A549 (cell line): ENCODE results near the gene F12. TPM values are rescaled to one million over a fixed set of nuclear protein-coding genes. Genes with fewer than 3 reads are reported as not detected.

Source experiments
- ATAC-seq, 2 experiments: fragments of 200-7000 bp in 1 of 2; fragments of >200 bp in 1 of 2; cut with Nextera tagmentation in 1 of 2; cut with Tn5 transposase in 1 of 2; 3 replicates each; pipeline versions ENCODE4 v1.8.0 to v1.9.1; 2018 to 2020; ENCODE audit warnings: mild to moderate bottlenecking in 1 of 2, moderate library complexity in 1 of 2
- CTCF ChIA-PET: fragments of 300-600 bp; sonication (Branson Sonifier 250); formaldehyde crosslinking; extraction: SDS; loops from one replicate; lab custom pipeline; 2021; ENCODE audit warnings: antibody characterized with exemption, inconsistent platforms; lab: Yijun Ruan, JAX
- POLR2A ChIA-PET: fragments of 350-600 bp; formaldehyde crosslinking; extraction: SDS; loops from one replicate; lab custom pipeline; 2021; ENCODE audit warnings: antibody characterized with exemption, inconsistent platforms; lab: Yijun Ruan, JAX
- DNase-seq, 2 experiments: peaks; one replicate each; pipeline versions ENCODE4 v3.0.0 to v3.0.0-alpha.2; 2011 to 2016; ENCODE audit warnings: low read depth in 1 of 2, low spot score in 1 of 2
- FAIRE-seq: peaks from 2 replicates; lab custom pipeline; 2011; peaks lifted over from hg19 to GRCh38; lab: Jason Lieb, UNC
- H3K27ac ChIP-seq, 2 experiments: fragments of >200 bp; sonication (Bioruptor Twin); formaldehyde crosslinking; 3 replicates each; pipeline ENCODE4 v1.5.1; 2016 to 2017
- H3K4me1 ChIP-seq: fragments of >200 bp; sonication (Bioruptor Twin); formaldehyde crosslinking; 3 replicates; pipeline ENCODE4 v1.6.1; 2016
- H3K4me2 ChIP-seq: fragments of >200 bp; sonication (Bioruptor Twin); formaldehyde crosslinking; 3 replicates; pipeline ENCODE4 v1.6.1; 2016
- H3K4me3 ChIP-seq: fragments of >200 bp; sonication (Bioruptor Twin); formaldehyde crosslinking; 3 replicates; pipeline ENCODE4 v1.5.1; 2016
- H3K9me3 ChIP-seq: fragments of >200 bp; sonication (Bioruptor Twin); formaldehyde crosslinking; 3 replicates; pipeline ENCODE4 v1.6.1; 2016
- EP300 ChIP-seq, 2 experiments: fragments of >200 bp; sonication (Bioruptor Twin); formaldehyde crosslinking; IDR thresholded peaks; 2 replicates in 1 of 2; 3 replicates in 1 of 2; pipeline ENCODE4 v1.6.1; 2016 to 2017
- FOSB ChIP-seq: fragments of 250-450 bp; sonication (Bioruptor Pico); IDR thresholded peaks from 2 replicates; pipeline ENCODE4 v1.5.0; 2020; ENCODE audit warnings: mild to moderate bottlenecking, moderate library complexity
- FOSL2 ChIP-seq, 2 experiments: fragments of 450-650 bp in 1 of 2; fragments of >200 bp in 1 of 2; sonication (Bioruptor Twin) in 1 of 2; formaldehyde crosslinking; IDR thresholded peaks; 2 replicates each; pipeline versions ENCODE4 v1.5.0 to v1.6.1; 2016 to 2020; ENCODE audit warnings: mild to moderate bottlenecking in 1 of 2, moderate library complexity in 1 of 2
- GATA3 ChIP-seq: IDR thresholded peaks from 2 replicates; pipeline ENCODE4 v1.6.1; 2012; ENCODE audit warnings: borderline replicate concordance
- HDAC2 ChIP-seq: fragments of 200-600 bp; sonication (generic); IDR thresholded peaks from 2 replicates; pipeline ENCODE4 v1.6.1; 2016
- HEYL ChIP-seq: fragments of 250-450 bp; sonication (Bioruptor Pico); IDR thresholded peaks from 2 replicates; pipeline ENCODE4 v1.8.0; 2021; ENCODE audit warnings: mild to moderate bottlenecking, moderate library complexity
- HOXB13 ChIP-seq: fragments of 250-450 bp; sonication (Bioruptor Pico); IDR thresholded peaks from 2 replicates; pipeline ENCODE4 v1.5.0; 2020; ENCODE audit warnings: low read depth, mild to moderate bottlenecking, moderate library complexity
- JUN ChIP-seq, 2 experiments: fragments of >200 bp; sonication (Bioruptor Twin); formaldehyde crosslinking; IDR thresholded peaks; 2 replicates in 1 of 2; 3 replicates in 1 of 2; pipeline ENCODE4 v1.6.1; 2016 to 2017
- MAZ ChIP-seq: fragments of 150-350 bp; IDR thresholded peaks from 2 replicates; pipeline ENCODE4 v1.6.1; 2014; ENCODE audit warnings: antibody characterized with exemption, low read depth, low read length, borderline replicate concordance
- MYC ChIP-seq: IDR thresholded peaks from 2 replicates; pipeline ENCODE4 v1.6.1; 2012; ENCODE audit warnings: mild to moderate bottlenecking, inconsistent platforms, low read length, improper control_type of control experiment, borderline replicate concordance
- NFE2L2 ChIP-seq: fragments of 150-350 bp; conservative IDR thresholded peaks from 2 replicates; pipeline ENCODE4 v1.6.1; 2014; ENCODE audit warnings: low read length
- NPAS2 ChIP-seq: fragments of 250-450 bp; sonication (Bioruptor Pico); IDR thresholded peaks from 2 replicates; pipeline ENCODE4 v1.8.0; 2022; ENCODE audit warnings: mild to moderate bottlenecking, moderate library complexity, borderline replicate concordance
- NR3C1 ChIP-seq: fragments of >200 bp; sonication (Bioruptor Twin); formaldehyde crosslinking; IDR thresholded peaks from 3 replicates; pipeline ENCODE4 v1.6.1; 2017
- POLR2A ChIP-seq: IDR thresholded peaks from 2 replicates; pipeline ENCODE4 v1.6.1; 2012; ENCODE audit warnings: mild to moderate bottlenecking, low read length
- RAD21 ChIP-seq, 2 experiments: fragments of >200 bp in 1 of 2; sonication (Bioruptor Twin) in 1 of 2; formaldehyde crosslinking in 1 of 2; IDR thresholded peaks in 1 of 2; conservative IDR thresholded peaks in 1 of 2; 2 replicates in 1 of 2; 3 replicates in 1 of 2; pipeline ENCODE4 v1.6.1; 2012 to 2018; ENCODE audit warnings: inconsistent platforms in 1 of 2
- RARB ChIP-seq: fragments of 250-450 bp; sonication (Bioruptor Pico); IDR thresholded peaks from 2 replicates; pipeline ENCODE4 v1.8.0; 2021; ENCODE audit warnings: mild to moderate bottlenecking, moderate library complexity
- RFX5 ChIP-seq: fragments of 450-650 bp; IDR thresholded peaks from 2 replicates; pipeline ENCODE4 v1.7.1; 2014; ENCODE audit warnings: antibody characterized with exemption, mild to moderate bottlenecking, moderate library complexity
- SMC3 ChIP-seq: fragments of >200 bp; sonication (Bioruptor Twin); formaldehyde crosslinking; IDR thresholded peaks from 3 replicates; pipeline ENCODE4 v1.6.1; 2018; ENCODE audit warnings: inconsistent platforms
- SREBF2 ChIP-seq: fragments of 450-650 bp; IDR thresholded peaks from 2 replicates; pipeline ENCODE4 v1.6.1; 2014; ENCODE audit warnings: mild to moderate bottlenecking, moderate library complexity
- ZFP36 ChIP-seq: fragments of 450-650 bp; IDR thresholded peaks from 2 replicates; pipeline ENCODE4 v1.6.1; 2014; ENCODE audit warnings: borderline replicate concordance; ENCODE audit not compliant: partially characterized antibody
- WGBS: methylation state at CpG from one replicate; pipeline ENCODE4 v1.1.6; 2017; ENCODE audit errors: missing lambda C conversion rate; 5-methylcytosine and 5-hydroxymethylcytosine counted together
- polyA plus RNA-seq, 4 experiments: library from polyadenylated mRNA; depleted of rRNA in 3 of 4; stranded (reverse); fragments of >200 nt; fragmentation: RNase III in 1 of 4; extraction: RNeasy Plus Mini Kit Qiagen cat#74134 plus additional on column Dnase treatment in 1 of 4; gene quantifications; 2 replicates in 3 of 4; 3 replicates in 1 of 4; pipeline ENCODE4 v1.2.3, GENCODE V29; 2011 to 2017
- TF ChIP-seq, protein P1 (sequence below): fragments of >200 bp; sonication (Bioruptor Twin); formaldehyde crosslinking; IDR thresholded peaks from 3 replicates; pipeline ENCODE4 v1.5.1; 2016
- TF ChIP-seq, protein P2 (sequence below): IDR thresholded peaks from 2 replicates; pipeline ENCODE4 v1.6.1; 2012; ENCODE audit warnings: low read depth, borderline replicate concordance
- TF ChIP-seq, protein P3 (sequence below): IDR thresholded peaks from 2 replicates; pipeline ENCODE4 v1.6.1; 2012
- TF ChIP-seq, protein P4 (sequence below): fragments of 450-650 bp; IDR thresholded peaks from 2 replicates; pipeline ENCODE4 v1.6.1; 2014; ENCODE audit warnings: antibody characterized with exemption
- TF ChIP-seq, protein P5 (sequence below): fragments of >200 bp; sonication (Bioruptor Twin); formaldehyde crosslinking; IDR thresholded peaks from 3 replicates; pipeline ENCODE4 v1.6.1; 2016
- TF ChIP-seq, protein P6 (sequence below): fragments of 250-450 bp; sonication (Bioruptor Pico); IDR thresholded peaks from 2 replicates; pipeline ENCODE4 v1.5.0; 2021; ENCODE audit warnings: mild to moderate bottlenecking, moderate library complexity, borderline replicate concordance
- TF ChIP-seq, protein P7 (sequence below): IDR thresholded peaks from 2 replicates; pipeline ENCODE4 v1.6.1; 2012

The F12 gene
- polyA plus RNA-seq, 2 of the 4 experiments (the other 2 are of a cell fraction): 5.3 to 14.3 TPM

DNA sequence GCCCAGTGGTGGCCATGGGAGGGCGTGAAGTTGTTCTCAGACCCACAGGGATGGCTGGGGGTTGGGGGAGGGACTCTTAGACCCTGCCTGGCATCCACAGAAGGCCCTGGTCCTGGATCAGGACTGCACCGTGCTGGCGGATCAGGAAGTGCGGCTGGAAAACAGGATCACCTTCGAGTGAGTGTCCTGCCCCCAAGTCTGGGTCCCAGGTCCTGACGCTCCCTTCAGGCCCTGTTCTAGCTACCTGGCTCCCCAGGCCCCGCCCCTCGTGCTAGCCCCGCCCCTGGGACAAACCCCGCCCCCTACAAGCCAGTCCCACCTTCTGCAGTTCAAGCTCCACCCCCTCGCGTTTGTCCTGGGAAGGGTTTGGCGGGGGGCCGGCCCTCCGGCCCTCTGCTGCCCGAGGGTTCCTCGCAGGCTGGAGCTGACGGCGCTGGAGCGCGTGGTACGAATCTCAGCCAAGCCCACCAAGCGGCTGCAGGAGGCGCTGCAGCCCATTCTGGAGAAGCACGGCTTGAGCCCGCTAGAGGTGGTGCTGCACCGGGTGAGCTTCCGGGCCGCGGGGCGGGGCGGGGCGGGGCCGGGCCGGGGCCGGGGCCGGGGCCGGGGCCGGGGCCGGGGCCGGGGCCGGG, 38.8 kb downstream of the F12 start:
- FAIRE-seq (no peak), DNase-seq (peak; percentile 89 to 95), ATAC-seq (peak; percentile 79 to 88)
- peak overlapping the region; percentile 48 for H3K4me3 ChIP-seq
- H3K4me2 ChIP-seq: peak overlapping the region; percentile 100
- ChIA-PET POLR2A (interaction anchor here (0.6 to 1.5 kb wide), 9 partner anchors 10 to 127 kb away, joined by 3 to 12 read pairs (median 4); partner anchors contain the start of gene LMAN2), CTCF (interaction anchor here (0.7 to 33.9 kb wide), 22 partner anchors 10 to 257 kb away, joined by 3 to 1107 read pairs (median 6); partner anchors contain the start of genes F12, GRK6, LMAN2 and PFN3)
- H3K4me1 ChIP-seq: peaks cover 17% of the 10 kb centered on the region; the same call in 2 of the 3 replicates
- H3K27ac ChIP-seq: peak overlapping the region; percentile 69 to 89
- 9% methylated on average over 13 of the region's 42 CpGs for WGBS
- no peaks in the 10 kb centered on the region for H3K9me3 ChIP-seq
- no peak for TF ChIP-seq FOSB
- peak; percentile 58 to 68 for TF ChIP-seq RAD21 (conservative IDR thresholded peaks at IDR 0.05 in 1 of 2, IDR thresholded peaks at IDR 0.05 in 1 of 2)
- TF ChIP-seq, protein P1, sequence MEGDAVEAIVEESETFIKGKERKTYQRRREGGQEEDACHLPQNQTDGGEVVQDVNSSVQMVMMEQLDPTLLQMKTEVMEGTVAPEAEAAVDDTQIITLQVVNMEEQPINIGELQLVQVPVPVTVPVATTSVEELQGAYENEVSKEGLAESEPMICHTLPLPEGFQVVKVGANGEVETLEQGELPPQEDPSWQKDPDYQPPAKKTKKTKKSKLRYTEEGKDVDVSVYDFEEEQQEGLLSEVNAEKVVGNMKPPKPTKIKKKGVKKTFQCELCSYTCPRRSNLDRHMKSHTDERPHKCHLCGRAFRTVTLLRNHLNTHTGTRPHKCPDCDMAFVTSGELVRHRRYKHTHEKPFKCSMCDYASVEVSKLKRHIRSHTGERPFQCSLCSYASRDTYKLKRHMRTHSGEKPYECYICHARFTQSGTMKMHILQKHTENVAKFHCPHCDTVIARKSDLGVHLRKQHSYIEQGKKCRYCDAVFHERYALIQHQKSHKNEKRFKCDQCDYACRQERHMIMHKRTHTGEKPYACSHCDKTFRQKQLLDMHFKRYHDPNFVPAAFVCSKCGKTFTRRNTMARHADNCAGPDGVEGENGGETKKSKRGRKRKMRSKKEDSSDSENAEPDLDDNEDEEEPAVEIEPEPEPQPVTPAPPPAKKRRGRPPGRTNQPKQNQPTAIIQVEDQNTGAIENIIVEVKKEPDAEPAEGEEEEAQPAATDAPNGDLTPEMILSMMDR: peak; percentile 51
- TF ChIP-seq MAZ: no peak
- TF ChIP-seq, protein P2, sequence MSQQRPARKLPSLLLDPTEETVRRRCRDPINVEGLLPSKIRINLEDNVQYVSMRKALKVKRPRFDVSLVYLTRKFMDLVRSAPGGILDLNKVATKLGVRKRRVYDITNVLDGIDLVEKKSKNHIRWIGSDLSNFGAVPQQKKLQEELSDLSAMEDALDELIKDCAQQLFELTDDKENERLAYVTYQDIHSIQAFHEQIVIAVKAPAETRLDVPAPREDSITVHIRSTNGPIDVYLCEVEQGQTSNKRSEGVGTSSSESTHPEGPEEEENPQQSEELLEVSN: peak; percentile 77; the same call in 1 of the 2 replicates
- TF ChIP-seq JUN (IDR thresholded peaks at IDR 0.05): 0 out of 5 replicates have a peak, but pooled peaks of 1 of the 2 experiments have one; percentile 20
- TF ChIP-seq, protein P3, sequence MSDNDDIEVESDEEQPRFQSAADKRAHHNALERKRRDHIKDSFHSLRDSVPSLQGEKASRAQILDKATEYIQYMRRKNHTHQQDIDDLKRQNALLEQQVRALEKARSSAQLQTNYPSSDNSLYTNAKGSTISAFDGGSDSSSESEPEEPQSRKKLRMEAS: peak; percentile 89
- peak; percentile 61 for TF ChIP-seq SMC3
- TF ChIP-seq RFX5: no peak
- TF ChIP-seq, protein P4, sequence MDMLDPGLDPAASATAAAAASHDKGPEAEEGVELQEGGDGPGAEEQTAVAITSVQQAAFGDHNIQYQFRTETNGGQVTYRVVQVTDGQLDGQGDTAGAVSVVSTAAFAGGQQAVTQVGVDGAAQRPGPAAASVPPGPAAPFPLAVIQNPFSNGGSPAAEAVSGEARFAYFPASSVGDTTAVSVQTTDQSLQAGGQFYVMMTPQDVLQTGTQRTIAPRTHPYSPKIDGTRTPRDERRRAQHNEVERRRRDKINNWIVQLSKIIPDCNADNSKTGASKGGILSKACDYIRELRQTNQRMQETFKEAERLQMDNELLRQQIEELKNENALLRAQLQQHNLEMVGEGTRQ: no peak
- no peak for TF ChIP-seq NFE2L2
- TF ChIP-seq MYC: peak; percentile 84; the same call in 1 of the 2 replicates
- TF ChIP-seq POLR2A: no peak
- TF ChIP-seq RARB (CRISPR knock-in tag): no peak
- TF ChIP-seq HDAC2: no peak
- TF ChIP-seq HEYL: no peak

DNA sequence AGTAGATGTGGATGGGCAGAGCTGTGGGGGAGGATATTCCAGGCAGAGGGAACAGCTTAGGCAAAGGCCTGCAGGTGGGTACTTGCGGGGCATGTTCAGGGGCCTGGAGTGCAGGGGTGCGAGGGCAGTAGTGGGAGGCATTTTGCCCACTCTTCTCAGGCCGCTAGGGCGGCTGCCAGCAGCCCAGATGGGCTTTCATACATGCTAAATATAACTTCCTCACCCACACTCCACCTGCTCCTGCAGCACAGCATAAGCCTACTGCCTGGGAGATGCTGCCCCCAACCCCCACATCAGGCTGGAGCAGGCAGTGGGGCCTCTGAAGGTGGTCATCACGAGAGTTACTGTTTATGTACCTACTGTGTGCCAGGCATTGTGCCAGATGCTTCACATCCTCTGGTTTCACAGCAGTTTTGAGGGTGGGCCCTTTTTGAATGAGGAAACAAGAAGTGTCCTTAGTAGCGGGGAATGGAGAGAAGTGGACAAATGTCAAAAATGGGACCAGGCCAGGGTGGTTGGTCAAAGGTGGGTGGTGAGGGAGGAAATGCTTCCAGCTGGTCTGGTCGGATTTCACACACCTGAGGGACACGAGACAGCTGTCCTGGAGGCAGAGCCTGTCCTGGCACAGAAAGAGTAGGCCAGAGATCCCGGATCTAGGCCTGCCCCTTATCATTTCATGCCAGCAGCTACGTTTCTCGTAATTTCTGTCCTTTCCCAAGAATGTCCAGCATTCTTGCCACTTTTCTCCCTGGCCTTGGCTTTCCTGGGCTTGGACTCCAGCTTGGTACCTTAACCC, 39.5 kb downstream of the F12 start:
- peak overlapping the region; percentile 100; the same call in 2 of the 3 replicates for H3K4me2 ChIP-seq
- WGBS: 45% methylated on average over 11 of the region's 11 CpGs
- H3K27ac ChIP-seq: peak overlapping the region in 1 of 2 experiments; percentile 89; a peak in 2 of 6 replicates
- H3K9me3 ChIP-seq: no peaks in the 10 kb centered on the region
- ATAC-seq (no peak), DNase-seq (no peak), FAIRE-seq (no peak)
- H3K4me3 ChIP-seq: no peak overlapping the region
- POLR2A ChIA-PET: interaction anchor here (0.6 to 1.5 kb wide), 5 partner anchors 9 to 128 kb away, joined by 3 to 12 read pairs (median 4); partner anchors contain the start of gene LMAN2
- peaks cover 17% of the 10 kb centered on the region; the same call in 2 of the 3 replicates for H3K4me1 ChIP-seq
- CTCF ChIA-PET: interaction anchor here (0.6 to 33.9 kb wide), 27 partner anchors 9 to 256 kb away, joined by 3 to 1107 read pairs (median 5); partner anchors contain the start of genes F12, GRK6, LMAN2 and PFN3
- TF ChIP-seq SREBF2 (no peak), EP300 (IDR thresholded peaks at IDR 0.05) (no peak), HDAC2 (no peak), ZFP36 (no peak), HOXB13 (CRISPR knock-in tag) (no peak), NPAS2 (CRISPR knock-in tag) (no peak), FOSL2 (IDR thresholded peaks at IDR 0.05) (no peak), FOSL2 (CRISPR knock-in tag; IDR thresholded peaks at IDR 0.05) (no peak), NR3C1 (no peak), GATA3 (no peak), FOSB (no peak)
- TF ChIP-seq, protein P5, sequence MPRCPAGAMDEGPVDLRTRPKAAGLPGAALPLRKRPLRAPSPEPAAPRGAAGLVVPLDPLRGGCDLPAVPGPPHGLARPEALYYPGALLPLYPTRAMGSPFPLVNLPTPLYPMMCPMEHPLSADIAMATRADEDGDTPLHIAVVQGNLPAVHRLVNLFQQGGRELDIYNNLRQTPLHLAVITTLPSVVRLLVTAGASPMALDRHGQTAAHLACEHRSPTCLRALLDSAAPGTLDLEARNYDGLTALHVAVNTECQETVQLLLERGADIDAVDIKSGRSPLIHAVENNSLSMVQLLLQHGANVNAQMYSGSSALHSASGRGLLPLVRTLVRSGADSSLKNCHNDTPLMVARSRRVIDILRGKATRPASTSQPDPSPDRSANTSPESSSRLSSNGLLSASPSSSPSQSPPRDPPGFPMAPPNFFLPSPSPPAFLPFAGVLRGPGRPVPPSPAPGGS: no peak
- TF ChIP-seq, protein P6, sequence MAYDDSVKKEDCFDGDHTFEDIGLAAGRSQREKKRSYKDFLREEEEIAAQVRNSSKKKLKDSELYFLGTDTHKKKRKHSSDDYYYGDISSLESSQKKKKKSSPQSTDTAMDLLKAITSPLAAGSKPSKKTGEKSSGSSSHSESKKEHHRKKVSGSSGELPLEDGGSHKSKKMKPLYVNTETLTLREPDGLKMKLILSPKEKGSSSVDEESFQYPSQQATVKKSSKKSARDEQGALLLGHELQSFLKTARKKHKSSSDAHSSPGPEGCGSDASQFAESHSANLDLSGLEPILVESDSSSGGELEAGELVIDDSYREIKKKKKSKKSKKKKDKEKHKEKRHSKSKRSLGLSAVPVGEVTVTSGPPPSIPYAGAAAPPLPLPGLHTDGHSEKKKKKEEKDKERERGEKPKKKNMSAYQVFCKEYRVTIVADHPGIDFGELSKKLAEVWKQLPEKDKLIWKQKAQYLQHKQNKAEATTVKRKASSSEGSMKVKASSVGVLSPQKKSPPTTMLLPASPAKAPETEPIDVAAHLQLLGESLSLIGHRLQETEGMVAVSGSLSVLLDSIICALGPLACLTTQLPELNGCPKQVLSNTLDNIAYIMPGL (CRISPR knock-in tag): no peak
- TF ChIP-seq, protein P7, sequence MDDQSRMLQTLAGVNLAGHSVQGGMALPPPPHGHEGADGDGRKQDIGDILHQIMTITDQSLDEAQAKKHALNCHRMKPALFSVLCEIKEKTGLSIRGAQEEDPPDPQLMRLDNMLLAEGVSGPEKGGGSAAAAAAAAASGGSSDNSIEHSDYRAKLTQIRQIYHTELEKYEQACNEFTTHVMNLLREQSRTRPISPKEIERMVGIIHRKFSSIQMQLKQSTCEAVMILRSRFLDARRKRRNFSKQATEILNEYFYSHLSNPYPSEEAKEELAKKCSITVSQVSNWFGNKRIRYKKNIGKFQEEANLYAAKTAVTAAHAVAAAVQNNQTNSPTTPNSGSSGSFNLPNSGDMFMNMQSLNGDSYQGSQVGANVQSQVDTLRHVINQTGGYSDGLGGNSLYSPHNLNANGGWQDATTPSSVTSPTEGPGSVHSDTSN: no peak
